Adrenal gland (tissue), 12 donors: ENCODE measurements around the gene LAPTM5. TPM values are rescaled to one million over a fixed set of nuclear protein-coding genes. Genes with fewer than 3 reads are reported as not detected.

ENCODE experiments used
- DNase-seq, 7 donors: peaks; one replicate each; pipeline ENCODE4 v3.0.0-alpha.2; 2019 to 2020
- H3K27ac ChIP-seq, 5 donors: fragments of 200-600 bp; sonication (generic) in 4 of 5; 1 replicate in 3 of 5; 2 replicates in 2 of 5; pipeline versions ENCODE4 v1.5.1 to v1.8.0; 2016 to 2020; ENCODE audit warnings: mild to moderate bottlenecking in 1 of 5
- H3K27me3 ChIP-seq: fragments of 200-600 bp; 2 replicates; pipeline ENCODE4 v1.8.0; 2021
- H3K36me3 ChIP-seq, 2 donors: fragments of 200-600 bp; replicated peaks in 1 of 2; 1 replicate in 1 of 2; 2 replicates in 1 of 2; pipeline versions ENCODE4 v1.5.1 to v1.8.0; 2018 to 2022
- H3K4me1 ChIP-seq, 2 donors: fragments of 200-600 bp; replicated peaks in 1 of 2; 1 replicate in 1 of 2; 2 replicates in 1 of 2; pipeline versions ENCODE4 v1.5.1 to v1.8.0; 2018 to 2021
- H3K4me3 ChIP-seq, 4 donors: fragments of 200-600 bp; sonication (generic) in 3 of 4; one replicate each; pipeline ENCODE4 v1.5.1; 2016 to 2018
- H3K9me3 ChIP-seq, 3 donors: fragments of 200-600 bp; sonication (generic) in 1 of 3; replicated peaks in 1 of 3; 1 replicate in 2 of 3; 2 replicates in 1 of 3; pipeline versions ENCODE4 v1.5.1 to v1.8.0; 2016 to 2021
- CTCF ChIP-seq, 6 experiments: fragments of 450-650 bp in 4 of 6; fragments of 200-600 bp in 2 of 6; sonication (generic) in 1 of 6; IDR thresholded peaks; 1 replicate in 5 of 6; 2 replicates in 1 of 6; pipeline versions ENCODE4 v1.5.1 to v1.8.0; 2016 to 2021; ENCODE audit warnings: antibody characterized with exemption in 6 of 6, mild to moderate bottlenecking in 2 of 6, moderate library complexity in 1 of 6
- POLR2A ChIP-seq, 2 donors: fragments of 450-650 bp; IDR thresholded peaks; one replicate each; pipeline ENCODE4 v1.6.1; 2017; ENCODE audit warnings: antibody characterized with exemption in 2 of 2, mild to moderate bottlenecking in 2 of 2, moderate library complexity in 1 of 2
- WGBS, 4 donors: extraction: QIAGEN DNeasy Blood & Tissue Kit in 2 of 4; methylation state at CpG; one replicate each; pipeline versions ENCODE4 v1.1.5 to v1.1.7; 2013 to 2017; 5-methylcytosine and 5-hydroxymethylcytosine counted together
- intact Hi-C, 2 donors: fragments of 100-400 bp; cut with DNase I; formaldehyde crosslinking; loops; one replicate each; pipeline versions ENCODE4 v1.14.1 to v1.15.0; 2022 to 2023
- polyA plus RNA-seq, 3 donors: library from polyadenylated mRNA; stranded (reverse); fragments of 200-250 nt in 2 of 3; fragments of 350-450 nt in 1 of 3; fragmentation: Illumina TruSeq in 1 of 3; extraction: RNeasy Lipid Tissue Mini Kit (QIAGEN cat#74804) in 1 of 3; gene quantifications; one replicate each; pipeline ENCODE4 v1.2.3, GENCODE V29; 2013 to 2014
- total RNA-seq, 9 donors: library from RNA; depleted of rRNA in 4 of 9; stranded (reverse); fragments of >200 nt in 4 of 9; fragments of 120-200 nt in 1 of 9; fragmentation: NEBNext Ultra II Directional in 1 of 9; extraction: Animal tissue kit (Norgen Biotek cat#: 25700) in 1 of 9; gene quantifications; one replicate each; pipeline versions ENCODE4 v1.1.0 to v1.2.4, GENCODE V29; 2013 to 2023
- donor health status: healthy with polysubstance abuse.
- donor health status: Bipolar disorder and iron deficiency.
- donor health status: DM: yes; HTN: yes; CAD: no.
- donor health status: DM: no; HTN: no; CAD: no.
- donor health status: DM: no; HTN: no; CAD: no.
- donor health status: DM: yes; HTN: yes; CAD: no.

The LAPTM5 gene
- total and polyA plus RNA-seq, 12 donors: 7.8 to 177 (median 109) TPM

- H3K9me3 ChIP-seq: no peaks in the 10 kb centered on the region
- H3K4me1 ChIP-seq: no peaks in the 10 kb centered on the region
- no peaks in the 10 kb centered on the region for H3K36me3 ChIP-seq
- 85 to 100% (median 93%) methylated on average over 2 of the region's 2 CpGs for WGBS, 4 donors
- DNase-seq: peak in 2 of 7 donors; percentile 24 to 43
- intact Hi-C loops: loop anchor here in 1 of 2 donors (5.0 kb wide), 1 partner anchor 184 kb away; no protein-coding TSS in a partner anchor
- no peaks in the 10 kb centered on the region for H3K27me3 ChIP-seq
- H3K4me3 ChIP-seq: no peak overlapping the region
- TF ChIP-seq CTCF (IDR thresholded peaks at IDR 0.05) (no peak), POLR2A (IDR thresholded peaks at IDR 0.05) (no peak)
- no peak overlapping the region for H3K27ac ChIP-seq
Observed at GRCh38 chr1:30727824-30728223, 29.8 kb downstream of the LAPTM5 start.

DNA sequence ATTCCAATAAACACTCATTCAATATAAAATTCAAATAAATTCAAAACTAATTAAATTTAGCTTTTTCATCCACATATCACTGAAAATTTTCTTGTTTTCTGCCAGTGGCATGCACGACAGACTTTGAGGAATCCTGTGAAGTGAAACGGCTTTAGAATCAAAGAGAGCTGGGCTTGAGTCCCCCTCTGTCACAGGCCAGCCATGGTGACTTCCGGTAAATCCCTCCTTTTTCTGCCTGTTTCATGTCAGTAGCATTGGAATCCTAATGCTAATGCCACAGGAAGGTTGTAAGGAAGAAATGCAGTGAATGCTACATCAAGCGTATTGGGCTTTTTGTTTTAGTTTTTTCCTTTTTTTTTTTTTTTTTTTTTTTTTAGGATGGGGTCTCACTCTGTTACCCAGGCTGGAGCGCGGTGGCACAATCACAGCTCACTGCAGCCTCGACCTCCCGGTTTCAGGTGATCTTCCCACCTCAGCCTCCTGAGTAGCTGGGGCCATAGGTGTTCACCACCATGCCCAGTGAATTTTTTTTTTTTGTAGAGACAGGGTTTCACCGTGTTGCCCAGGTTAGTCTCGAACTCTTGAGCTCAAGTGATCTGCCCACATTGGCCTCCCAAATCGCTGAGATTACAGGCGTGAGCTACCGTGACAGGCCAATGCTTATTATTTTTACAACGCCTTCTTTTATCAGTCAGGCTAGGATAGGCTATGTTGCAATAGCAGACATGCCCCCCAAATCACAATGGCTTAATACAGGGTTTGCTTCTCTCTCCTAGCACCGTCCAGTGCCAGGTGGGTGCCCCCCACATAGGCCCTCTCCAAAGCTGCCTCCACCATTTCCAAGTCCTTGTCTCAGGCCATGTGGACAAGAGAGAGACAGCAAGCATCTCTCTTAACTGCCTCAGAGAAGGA, 30.5 kb downstream of the LAPTM5 start:
- WGBS, 4 donors: 86 to 94% (median 91%) methylated on average over 15 of the region's 15 CpGs

DNA sequence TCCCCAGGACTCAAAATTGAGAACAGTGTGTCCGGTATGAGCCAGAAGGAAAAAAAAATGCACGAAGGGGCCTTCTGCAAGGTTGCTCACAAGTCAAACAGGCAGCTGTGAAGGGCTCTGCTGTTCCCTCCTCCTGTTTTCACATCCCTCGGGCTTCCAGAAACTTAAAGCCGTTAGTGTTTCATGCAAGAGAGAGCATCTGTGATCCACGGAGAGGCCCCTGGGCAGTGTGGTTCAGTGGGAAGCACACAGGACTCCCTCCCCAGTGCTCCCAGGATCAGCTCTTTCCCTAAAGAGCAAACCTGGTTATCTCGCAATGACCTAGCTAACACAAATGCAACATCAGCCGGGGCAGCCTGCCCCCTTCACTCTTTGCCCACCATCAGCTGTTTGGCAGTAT, 31.3 kb downstream of the LAPTM5 start:
- no peak for TF ChIP-seq POLR2A (IDR thresholded peaks at IDR 0.05)
- no peak for TF ChIP-seq CTCF (IDR thresholded peaks at IDR 0.05)
- no peaks in the 10 kb centered on the region for H3K36me3 ChIP-seq
- no peaks in the 10 kb centered on the region for H3K9me3 ChIP-seq
- WGBS, 4 donors: 71 to 86% (median 84%) methylated on average over 7 of the region's 7 CpGs
- DNase-seq: no peak
- H3K27ac ChIP-seq: no peak overlapping the region
- H3K27me3 ChIP-seq: no peaks in the 10 kb centered on the region
- no peak overlapping the region for H3K4me3 ChIP-seq
- intact Hi-C loops: loop anchor here in 1 of 2 donors (5.0 kb wide), 1 partner anchor 186 kb away; no protein-coding TSS in a partner anchor
- no peaks in the 10 kb centered on the region for H3K4me1 ChIP-seq

More for the DNA sequence above, 30.5 kb downstream of the LAPTM5 start:
- no peak for TF ChIP-seq POLR2A (IDR thresholded peaks at IDR 0.05)
- TF ChIP-seq CTCF (IDR thresholded peaks at IDR 0.05): no peak
- H3K27ac ChIP-seq: no peak overlapping the region
- DNase-seq: no peak
- H3K4me3 ChIP-seq: no peak overlapping the region
- H3K4me1 ChIP-seq: no peaks in the 10 kb centered on the region
- no peaks in the 10 kb centered on the region for H3K36me3 ChIP-seq
- intact Hi-C loops: loop anchor here in 1 of 2 donors (5.0 kb wide), 1 partner anchor 185 kb away; no protein-coding TSS in a partner anchor
- no peaks in the 10 kb centered on the region for H3K9me3 ChIP-seq
- H3K27me3 ChIP-seq: no peaks in the 10 kb centered on the region

- H3K4me1 ChIP-seq: no peaks in the 10 kb centered on the region
- WGBS, 4 donors: 84 to 93% (median 91%) methylated on average over 14 to 17 of the region's 17 CpGs
- no peak overlapping the region for H3K27ac ChIP-seq
- H3K27me3 ChIP-seq: no peaks in the 10 kb centered on the region
- no peak for TF ChIP-seq POLR2A (IDR thresholded peaks at IDR 0.05)
- no peak for TF ChIP-seq CTCF (IDR thresholded peaks at IDR 0.05)
- intact Hi-C loops: loop anchor here in 1 of 2 donors (5.0 kb wide), 1 partner anchor 187 kb away; no protein-coding TSS in a partner anchor
- H3K36me3 ChIP-seq: no peaks in the 10 kb centered on the region
- no peak for DNase-seq
- no peak overlapping the region for H3K4me3 ChIP-seq
- H3K9me3 ChIP-seq: no peaks in the 10 kb centered on the region
Observed at GRCh38 chr1:30725450-30726095, 32.0 kb downstream of the LAPTM5 start.
